ENCODE measurements around the gene ATP5MC3.

The ATP5MC3 gene

DNA sequence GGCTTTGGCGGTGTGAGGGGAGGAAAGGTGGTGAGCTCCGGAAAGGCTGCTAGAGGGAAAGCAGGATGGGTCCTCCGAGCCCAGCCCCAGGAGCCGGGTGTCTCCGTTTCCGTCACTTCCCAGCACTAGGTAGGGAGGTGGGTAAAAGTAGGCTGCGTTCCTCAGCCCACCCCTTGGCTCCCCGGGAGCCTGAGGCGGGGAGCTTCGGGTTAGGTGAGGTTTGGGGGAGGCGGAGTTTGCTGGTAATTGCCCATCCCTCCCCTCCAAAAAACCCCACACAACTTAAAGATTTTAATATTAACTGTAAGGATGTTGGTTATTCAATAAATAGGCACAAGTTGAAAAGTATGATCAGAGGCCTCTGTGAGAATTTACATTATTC is 13.0 kb downstream of the ATP5MC3 start:
- Histone ChIP-seq H3K36me3 (ENCODE audit: control insufficient read depth, insufficient read depth, low read length) (peaks cover 12% of the 10 kb centered on the region), H3K4me1 (ENCODE audit: control insufficient read depth, insufficient read depth, low read length, poor library complexity, severe bottlenecking) (no peaks in the 10 kb centered on the region), H3K9me3 (ENCODE audit: control insufficient read depth, low read length) (no peaks in the 10 kb centered on the region), H3K4me3 (ENCODE audit: extremely low read depth, insufficient read depth, low read length, poor library complexity, severe bottlenecking) (peak overlapping the region; percentile 98), H3K27ac (ENCODE audit: low read depth, low read length, severe bottlenecking) (peak overlapping the region; percentile 54)
- WGBS, 2 experiments (ENCODE audit: insufficient coverage in 2 of 2), result 0% methylated on average over 1 of the region's 11 CpGs; no CpG with 5 or more reads in 1 of the 2 experiments

DNA sequence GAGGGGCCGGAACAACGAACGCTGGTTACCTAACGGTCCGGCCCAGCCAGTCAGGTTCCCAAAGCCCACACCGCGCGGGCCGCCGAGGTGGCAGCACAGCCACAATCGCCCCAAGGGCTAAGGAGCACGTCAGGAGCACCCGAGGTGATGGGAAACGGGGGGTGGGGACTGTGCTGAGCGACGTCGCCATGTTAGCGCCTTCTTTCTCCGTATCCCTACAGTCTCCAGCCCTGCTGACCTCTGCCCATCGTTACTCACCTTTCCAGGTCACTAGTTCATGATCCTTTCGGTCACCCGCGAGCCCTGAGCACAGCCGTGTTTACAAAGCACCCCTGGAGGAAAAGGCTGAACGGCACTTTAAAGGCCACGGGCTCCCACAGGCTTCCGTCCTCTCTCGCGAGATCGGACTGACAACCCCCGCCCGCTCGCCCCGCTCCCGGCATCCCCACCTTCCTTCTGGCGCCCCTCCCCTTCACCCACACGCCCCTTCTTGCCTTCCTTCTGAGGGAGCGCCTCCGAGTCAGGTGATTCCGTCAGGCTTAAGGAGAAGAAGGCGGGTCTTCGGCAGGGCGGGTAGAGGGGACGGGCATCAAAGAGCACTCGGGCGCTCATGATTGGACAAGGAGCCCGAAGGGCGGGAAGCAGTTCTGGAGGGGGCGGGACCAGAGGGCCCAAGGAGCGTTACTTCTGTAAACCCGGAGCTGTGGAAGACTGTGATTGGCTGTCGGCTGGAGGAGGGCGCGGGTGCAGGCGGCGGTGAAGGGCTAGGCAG is 13.5 kb downstream of the ATP5MC3 start, which contains the start of gene ATF2:
TSS of gene ATF2 (minus strand) at position 412 of the 772 bp plus-strand sequence. CDS start 31,760 bp downstream, outside the sequence.
- H3K9me3 ChIP-seq (ENCODE audit: control insufficient read depth, low read length), result no peaks in the 10 kb centered on the region
- 0% methylated on average over 25 to 42 of the region's 56 CpGs for WGBS, 2 experiments (ENCODE audit: insufficient coverage in 2 of 2)
- H3K36me3 ChIP-seq (ENCODE audit: control insufficient read depth, insufficient read depth, low read length), result peaks cover 16% of the 10 kb centered on the region
- no peaks in the 10 kb centered on the region for H3K4me1 ChIP-seq (ENCODE audit: control insufficient read depth, insufficient read depth, low read length, poor library complexity, severe bottlenecking)
- peak within 1 kb of the TSS; percentile 98 for H3K4me3 ChIP-seq (ENCODE audit: extremely low read depth, insufficient read depth, low read length, poor library complexity, severe bottlenecking)
- H3K27ac ChIP-seq (ENCODE audit: low read depth, low read length, severe bottlenecking), result peak within 1 kb of the TSS; percentile 96

DNA sequence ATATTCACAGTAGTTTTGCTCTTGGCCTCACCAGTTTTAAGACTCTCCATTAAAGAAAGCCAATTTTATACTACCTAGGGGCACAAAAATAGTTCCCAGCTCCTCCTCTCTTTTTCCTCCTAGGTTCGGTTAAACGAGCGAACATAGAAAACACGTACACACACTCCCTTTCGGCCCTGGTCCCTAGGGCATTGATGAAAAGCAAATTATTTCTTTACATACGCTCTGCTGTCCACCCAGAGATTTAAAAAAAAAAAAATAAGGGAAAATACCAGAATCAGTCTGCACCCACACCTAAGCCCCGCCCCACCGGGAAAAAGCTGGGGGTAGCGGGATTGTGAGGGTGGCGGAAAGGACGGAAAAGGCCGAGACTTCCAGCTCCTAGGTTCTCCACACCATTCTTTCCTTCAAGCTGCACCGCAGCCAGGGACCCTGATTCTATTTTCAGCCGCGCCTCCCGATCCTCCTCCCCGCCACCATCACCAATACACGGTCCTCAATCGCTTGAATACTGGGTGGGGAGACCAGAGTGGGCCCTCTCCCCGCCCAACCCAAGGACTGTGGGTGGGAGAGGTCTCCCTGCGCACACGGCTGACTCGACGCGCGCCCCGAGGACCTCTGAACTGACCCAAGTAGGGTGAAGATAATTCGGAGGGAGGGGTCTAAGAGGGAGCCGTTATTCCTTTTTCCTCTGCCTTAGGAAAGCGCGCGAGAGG is 14.3 kb downstream of the ATP5MC3 start:
- peak overlapping the region; percentile 98 for H3K4me3 ChIP-seq (ENCODE audit: extremely low read depth, insufficient read depth, low read length, poor library complexity, severe bottlenecking)
- peak overlapping the region; percentile 96 for H3K27ac ChIP-seq (ENCODE audit: low read depth, low read length, severe bottlenecking)
- no peaks in the 10 kb centered on the region for H3K4me1 ChIP-seq (ENCODE audit: control insufficient read depth, insufficient read depth, low read length, poor library complexity, severe bottlenecking)
- 0% methylated on average over 9 to 13 of the region's 32 CpGs for WGBS, 2 experiments (ENCODE audit: insufficient coverage in 2 of 2)
- H3K36me3 ChIP-seq (ENCODE audit: control insufficient read depth, insufficient read depth, low read length), result peaks cover 16% of the 10 kb centered on the region
- no peaks in the 10 kb centered on the region for H3K9me3 ChIP-seq (ENCODE audit: control insufficient read depth, low read length)

DNA sequence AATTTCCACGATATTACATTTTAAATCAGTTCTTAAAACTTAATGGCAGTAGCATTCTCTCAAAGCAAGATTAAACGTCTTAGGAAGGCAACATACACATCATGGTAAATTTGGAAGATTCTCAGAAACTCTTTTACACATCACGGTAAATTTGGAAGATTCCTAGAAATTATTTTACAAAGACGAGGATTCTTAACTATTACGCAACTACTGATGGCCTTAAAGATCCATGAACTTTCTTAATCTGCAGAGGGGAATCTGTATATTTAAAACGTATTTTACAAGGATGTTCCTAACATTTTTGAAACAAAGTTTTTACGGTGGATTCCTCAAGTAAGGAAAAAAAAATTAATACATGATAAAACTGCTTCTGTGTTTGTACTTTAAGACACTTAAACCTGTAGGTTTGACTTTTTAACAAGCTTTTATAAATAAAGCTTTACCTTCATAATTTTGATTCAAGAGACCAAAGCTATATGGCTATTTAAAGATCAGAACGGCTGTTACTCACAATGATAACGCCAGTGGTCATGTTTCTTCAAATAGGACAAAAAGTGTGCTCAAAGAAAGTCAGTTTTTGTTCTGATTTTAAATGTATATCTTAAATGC is 15.2 kb downstream of the ATP5MC3 start:
- Histone ChIP-seq H3K9me3 (ENCODE audit: control insufficient read depth, low read length) (no peaks in the 10 kb centered on the region), H3K36me3 (ENCODE audit: control insufficient read depth, insufficient read depth, low read length) (peaks cover 16% of the 10 kb centered on the region), H3K27ac (ENCODE audit: low read depth, low read length, severe bottlenecking) (peak overlapping the region; percentile 96), H3K4me3 (ENCODE audit: extremely low read depth, insufficient read depth, low read length, poor library complexity, severe bottlenecking) (peak overlapping the region; percentile 98), H3K4me1 (ENCODE audit: control insufficient read depth, insufficient read depth, low read length, poor library complexity, severe bottlenecking) (no peaks in the 10 kb centered on the region)
- 67 to 100% methylated on average over 1 to 3 of the region's 9 CpGs for WGBS, 2 experiments (ENCODE audit: insufficient coverage in 2 of 2)

GRCh38 chr2:175164235-175164634 is 17.3 kb downstream of the ATP5MC3 start:
- Histone ChIP-seq H3K4me1 (ENCODE audit: control insufficient read depth, insufficient read depth, low read length, poor library complexity, severe bottlenecking) (no peaks in the 10 kb centered on the region), H3K36me3 (ENCODE audit: control insufficient read depth, insufficient read depth, low read length) (peaks cover 16% of the 10 kb centered on the region), H3K27ac (ENCODE audit: low read depth, low read length, severe bottlenecking) (no peak overlapping the region), H3K9me3 (ENCODE audit: control insufficient read depth, low read length) (no peaks in the 10 kb centered on the region), H3K4me3 (ENCODE audit: extremely low read depth, insufficient read depth, low read length, poor library complexity, severe bottlenecking) (no peak overlapping the region)
- WGBS, 2 experiments (ENCODE audit: insufficient coverage in 2 of 2), result 96 to 100% methylated on average over 4 of the region's 8 CpGs

- H3K4me1 ChIP-seq (ENCODE audit: control insufficient read depth, insufficient read depth, low read length, poor library complexity, severe bottlenecking), result no peaks in the 10 kb centered on the region
- no peak overlapping the region for H3K4me3 ChIP-seq (ENCODE audit: extremely low read depth, insufficient read depth, low read length, poor library complexity, severe bottlenecking)
- WGBS, 2 experiments (ENCODE audit: insufficient coverage in 2 of 2), result 95 to 100% methylated on average over 2 to 3 of the region's 4 CpGs
- no peak overlapping the region for H3K27ac ChIP-seq (ENCODE audit: low read depth, low read length, severe bottlenecking)
- no peaks in the 10 kb centered on the region for H3K9me3 ChIP-seq (ENCODE audit: control insufficient read depth, low read length)
- peaks cover 26% of the 10 kb centered on the region for H3K36me3 ChIP-seq (ENCODE audit: control insufficient read depth, insufficient read depth, low read length)
Measured at GRCh38 chr2:175158894-175159293, 22.6 kb downstream of the ATP5MC3 start.

- Histone ChIP-seq H3K4me1 (ENCODE audit: control insufficient read depth, insufficient read depth, low read length, poor library complexity, severe bottlenecking) (peaks cover 4% of the 10 kb centered on the region), H3K27ac (ENCODE audit: low read depth, low read length, severe bottlenecking) (no peak overlapping the region), H3K36me3 (ENCODE audit: control insufficient read depth, insufficient read depth, low read length) (peaks cover 24% of the 10 kb centered on the region), H3K4me3 (ENCODE audit: extremely low read depth, insufficient read depth, low read length, poor library complexity, severe bottlenecking) (no peak overlapping the region), H3K9me3 (ENCODE audit: control insufficient read depth, low read length) (no peaks in the 10 kb centered on the region)
- WGBS, 2 experiments (ENCODE audit: insufficient coverage in 2 of 2), result 100% methylated on average over 4 of the region's 5 CpGs
Measured at GRCh38 chr2:175156534-175156933, 25.0 kb downstream of the ATP5MC3 start.

DNA sequence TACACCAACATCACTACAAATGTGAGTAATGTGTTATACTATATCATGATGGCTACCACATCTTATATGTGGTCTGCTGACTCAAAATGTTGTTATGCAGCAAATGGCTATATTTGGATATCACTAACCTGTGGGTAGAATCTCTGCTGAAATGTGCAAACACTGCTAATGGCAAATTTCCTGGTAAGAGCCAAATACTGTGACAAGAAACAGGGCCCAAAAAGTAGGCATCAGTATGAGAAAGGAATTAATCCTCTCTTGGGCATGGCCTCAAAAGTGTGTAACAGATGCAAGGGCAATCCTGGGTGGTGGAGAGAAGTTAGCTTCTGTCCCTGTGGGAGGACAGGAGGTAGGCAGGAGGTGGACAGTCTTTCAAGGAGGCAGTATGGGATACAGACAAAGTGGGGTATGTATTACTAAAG is 26.8 kb downstream of the ATP5MC3 start:
- Histone ChIP-seq H3K27ac (ENCODE audit: low read depth, low read length, severe bottlenecking) (no peak overlapping the region), H3K9me3 (ENCODE audit: control insufficient read depth, low read length) (no peaks in the 10 kb centered on the region), H3K4me1 (ENCODE audit: control insufficient read depth, insufficient read depth, low read length, poor library complexity, severe bottlenecking) (peaks cover 4% of the 10 kb centered on the region), H3K4me3 (ENCODE audit: extremely low read depth, insufficient read depth, low read length, poor library complexity, severe bottlenecking) (no peak overlapping the region), H3K36me3 (ENCODE audit: control insufficient read depth, insufficient read depth, low read length) (peaks cover 38% of the 10 kb centered on the region)

DNA sequence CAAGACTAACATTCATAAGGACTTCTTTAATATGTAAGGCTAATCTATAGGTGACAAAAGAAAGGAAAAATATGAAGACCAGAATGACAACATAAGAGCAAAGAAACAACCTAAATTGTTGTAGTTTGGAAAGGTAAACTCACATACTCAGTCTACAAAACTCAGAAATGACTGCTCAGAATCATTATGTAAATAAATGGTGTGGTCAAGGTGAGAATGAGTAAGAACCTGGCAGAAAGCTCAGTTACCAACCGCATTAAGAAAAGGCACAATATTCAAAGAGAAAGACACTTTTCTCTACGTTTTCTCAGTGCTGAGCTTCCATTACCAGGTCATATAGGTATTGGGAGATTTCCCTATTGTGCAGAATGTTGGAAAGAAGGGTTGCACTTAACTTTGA is 29.3 kb downstream of the ATP5MC3 start:
- peaks cover 38% of the 10 kb centered on the region for H3K36me3 ChIP-seq (ENCODE audit: control insufficient read depth, insufficient read depth, low read length)
- H3K9me3 ChIP-seq (ENCODE audit: control insufficient read depth, low read length), result no peaks in the 10 kb centered on the region
- H3K27ac ChIP-seq (ENCODE audit: low read depth, low read length, severe bottlenecking), result no peak overlapping the region
- H3K4me1 ChIP-seq (ENCODE audit: control insufficient read depth, insufficient read depth, low read length, poor library complexity, severe bottlenecking), result peaks cover 4% of the 10 kb centered on the region
- no peak overlapping the region for H3K4me3 ChIP-seq (ENCODE audit: extremely low read depth, insufficient read depth, low read length, poor library complexity, severe bottlenecking)
- WGBS, 2 experiments (ENCODE audit: insufficient coverage in 2 of 2), result 100% methylated on average over 1 of the region's 2 CpGs; no CpG with 5 or more reads in 1 of the 2 experiments

GRCh38 chr2:175151791-175152190 is 29.7 kb downstream of the ATP5MC3 start:
- H3K36me3 ChIP-seq (ENCODE audit: control insufficient read depth, insufficient read depth, low read length), result peaks cover 34% of the 10 kb centered on the region
- peaks cover 4% of the 10 kb centered on the region for H3K4me1 ChIP-seq (ENCODE audit: control insufficient read depth, insufficient read depth, low read length, poor library complexity, severe bottlenecking)
- no peaks in the 10 kb centered on the region for H3K9me3 ChIP-seq (ENCODE audit: control insufficient read depth, low read length)
- H3K27ac ChIP-seq (ENCODE audit: low read depth, low read length, severe bottlenecking), result no peak overlapping the region
- WGBS, 2 experiments (ENCODE audit: insufficient coverage in 2 of 2), result no CpG with 5 or more reads among the region's 1 CpG
- no peak overlapping the region for H3K4me3 ChIP-seq (ENCODE audit: extremely low read depth, insufficient read depth, low read length, poor library complexity, severe bottlenecking)
